Measurements from ENCODE around the gene DNAH9. TPM values are rescaled to one million over a fixed set of nuclear protein-coding genes. Genes with fewer than 3 reads are reported as not detected.

The DNAH9 gene
- total RNA-seq, 1 experiment from 2014 or later = 0.22 TPM

DNA sequence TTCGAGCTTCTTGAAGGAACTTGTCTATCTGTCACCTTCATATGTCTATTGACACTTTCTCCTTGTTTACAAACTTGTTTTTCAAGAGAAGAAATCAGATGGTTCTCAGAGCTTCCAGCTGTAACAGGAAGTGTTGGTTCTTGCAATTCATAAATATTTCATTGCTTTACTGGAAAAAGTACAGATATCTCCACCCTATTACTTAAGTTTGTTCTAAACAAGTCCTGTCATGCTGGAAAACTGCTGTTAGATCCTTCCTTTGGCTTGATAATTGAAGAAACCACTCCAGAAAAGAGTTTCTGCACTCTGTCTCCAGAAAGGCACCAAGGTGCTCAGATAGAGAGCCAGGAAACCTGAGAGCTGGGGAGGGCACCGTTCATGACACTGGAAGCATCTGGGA, 181.6 kb downstream of the DNAH9 start:
- no peaks in the 10 kb centered on the region for H3K4me1 ChIP-seq (ENCODE audit: insufficient read depth, low read length)
- no peak overlapping the region for H2AK5ac ChIP-seq (ENCODE audit: insufficient read length, low read length)
- no peak overlapping the region for H3K9ac ChIP-seq (ENCODE audit: extremely low read depth, insufficient read length, low read length)
- H2BK12ac ChIP-seq (ENCODE audit: insufficient read length, low read depth, low read length) = no peak overlapping the region
- H3K27ac Mint-ChIP-seq = no peak overlapping the region
- H3K79me1 ChIP-seq (ENCODE audit: insufficient read depth, low read depth, low read length, poor library complexity, severe bottlenecking) = no peaks in the 10 kb centered on the region
- H4K8ac ChIP-seq (replicated peaks; ENCODE audit: insufficient read length, low read depth, low read length) = no peak overlapping the region
- no CpG with 5 or more reads among the region's 2 CpGs for WGBS (ENCODE audit: extremely low coverage, insufficient read length, low lambda C conversion rate)
- no peak overlapping the region for H3K14ac ChIP-seq (ENCODE audit: insufficient read depth, low read length)
- no peak overlapping the region for H2BK20ac ChIP-seq (ENCODE audit: low read depth, low read length, poor library complexity, severe bottlenecking)
- H3K9me3 Mint-ChIP-seq = 0 out of 5 replicates have a peak, but pooled peaks cover 0 to 1% of the 10 kb centered on the region in 2 experiments
- H3K27ac ChIP-seq (ENCODE audit: insufficient read length, low read depth, low read length) = no peak overlapping the region
- H3K9me3 ChIP-seq (ENCODE audit: control insufficient read depth, low read depth, low read length) = no peaks in the 10 kb centered on the region
- no peaks in the 10 kb centered on the region for H3K27me3 Mint-ChIP-seq (ENCODE audit: low read depth)
- no peaks in the 10 kb centered on the region for H4K20me1 ChIP-seq (ENCODE audit: control insufficient read depth, insufficient read depth, insufficient read length)
- H4K91ac ChIP-seq (ENCODE audit: insufficient read length, low read depth, low read length) = no peak overlapping the region
- H3K4ac ChIP-seq (ENCODE audit: low read depth, low read length) = no peak overlapping the region
- H3K56ac ChIP-seq (ENCODE audit: insufficient read length, low read depth, low read length) = no peak overlapping the region
- DNase-seq = no peak
- H3K23ac ChIP-seq (ENCODE audit: insufficient read length, low read depth, low read length) = no peak overlapping the region
- H3K18ac ChIP-seq (ENCODE audit: insufficient read length, low read depth, low read length) = no peak overlapping the region
- H4K5ac ChIP-seq (ENCODE audit: insufficient read length, low read depth, low read length) = no peak overlapping the region
- no peak overlapping the region for H3K4me2 ChIP-seq (ENCODE audit: insufficient read depth, insufficient read length, low read length)
- H3K23me2 ChIP-seq (ENCODE audit: insufficient read length, low read depth, low read length, poor library complexity, severe bottlenecking) = no peaks in the 10 kb centered on the region
- TF ChIP-seq, protein P1, sequence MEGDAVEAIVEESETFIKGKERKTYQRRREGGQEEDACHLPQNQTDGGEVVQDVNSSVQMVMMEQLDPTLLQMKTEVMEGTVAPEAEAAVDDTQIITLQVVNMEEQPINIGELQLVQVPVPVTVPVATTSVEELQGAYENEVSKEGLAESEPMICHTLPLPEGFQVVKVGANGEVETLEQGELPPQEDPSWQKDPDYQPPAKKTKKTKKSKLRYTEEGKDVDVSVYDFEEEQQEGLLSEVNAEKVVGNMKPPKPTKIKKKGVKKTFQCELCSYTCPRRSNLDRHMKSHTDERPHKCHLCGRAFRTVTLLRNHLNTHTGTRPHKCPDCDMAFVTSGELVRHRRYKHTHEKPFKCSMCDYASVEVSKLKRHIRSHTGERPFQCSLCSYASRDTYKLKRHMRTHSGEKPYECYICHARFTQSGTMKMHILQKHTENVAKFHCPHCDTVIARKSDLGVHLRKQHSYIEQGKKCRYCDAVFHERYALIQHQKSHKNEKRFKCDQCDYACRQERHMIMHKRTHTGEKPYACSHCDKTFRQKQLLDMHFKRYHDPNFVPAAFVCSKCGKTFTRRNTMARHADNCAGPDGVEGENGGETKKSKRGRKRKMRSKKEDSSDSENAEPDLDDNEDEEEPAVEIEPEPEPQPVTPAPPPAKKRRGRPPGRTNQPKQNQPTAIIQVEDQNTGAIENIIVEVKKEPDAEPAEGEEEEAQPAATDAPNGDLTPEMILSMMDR (conservative IDR thresholded peaks at IDR 0.05) = no peak
- no peaks in the 10 kb centered on the region for H3K4me1 Mint-ChIP-seq
- H2BK15ac ChIP-seq (ENCODE audit: low read depth, low read length) = no peak overlapping the region
- H3K36me3 Mint-ChIP-seq (ENCODE audit: insufficient read depth in 1 of 3, low read depth in 3 of 3) = no peaks in the 10 kb centered on the region
- H3K4me3 Mint-ChIP-seq = no peak overlapping the region
- H2AFZ ChIP-seq (ENCODE audit: low read length) = no peak overlapping the region
- no peak overlapping the region for H2BK5ac ChIP-seq (ENCODE audit: insufficient read length, low read length)
- no peaks in the 10 kb centered on the region for H3K27me3 ChIP-seq (ENCODE audit: insufficient read depth, low read length)
- H3T11ph ChIP-seq (ENCODE audit: low read length) = no peak overlapping the region
- no peaks in the 10 kb centered on the region for H3K79me2 ChIP-seq (ENCODE audit: insufficient read depth, low read length)
- H2BK120ac ChIP-seq (ENCODE audit: low read depth, low read length, poor library complexity, severe bottlenecking) = no peak overlapping the region
